GM12878 (cell line): ENCODE data around the gene FGGY. TPM values are rescaled to one million over a fixed set of nuclear protein-coding genes. Genes with fewer than 3 reads are reported as not detected.

ENCODE experiments used
- ATAC-seq: fragments of 200-7000 bp; cut with Tn5 transposase; 3 replicates; pipeline ENCODE4 v1.9.1; 2020; ENCODE audit warnings: mild to moderate bottlenecking, moderate library complexity
- BruUV-seq: library from RNA; stranded (reverse); fragments of 400-500 nt; replicated peaks from 2 replicates; lab custom pipeline; 2021; lab: Mats Ljungman, UMichigan
- CTCF ChIA-PET: fragments of 300-600 bp; sonication (Branson Sonifier 250); formaldehyde crosslinking; extraction: SDS; loops from one replicate; lab custom pipeline; 2021; ENCODE audit warnings: inconsistent platforms; lab: Yijun Ruan, JAX
- POLR2A ChIA-PET: fragments of 350-600 bp; formaldehyde crosslinking; extraction: SDS; loops from one replicate; lab custom pipeline; 2021; ENCODE audit warnings: inconsistent platforms; lab: Charles Lee
- RAD21 ChIA-PET: fragments of 300-600 bp; sonication (Branson Sonifier 250); formaldehyde crosslinking; loops from one replicate; lab custom pipeline; 2023; ENCODE audit warnings: antibody characterized with exemption; ENCODE audit not compliant: unreplicated experiment; lab: Charles Lee
- SMC1A ChIA-PET: fragments of 300-600 bp; sonication (Branson Sonifier 250); formaldehyde crosslinking; loops from one replicate; lab custom pipeline; 2023; ENCODE audit not compliant: unreplicated experiment, uncharacterized antibody; lab: Charles Lee
- DNase-seq: peaks from one replicate; pipeline ENCODE4 v3.0.0-alpha.2; 2011; ENCODE audit warnings: low read depth, low spot score
- FAIRE-seq: peaks from 3 replicates; lab custom pipeline; 2011; peaks lifted over from hg19 to GRCh38; lab: Jason Lieb, UNC
- H2AFZ ChIP-seq: 2 replicates; pipeline ENCODE4 v1.6.0; 2011; ENCODE audit warnings: low read depth, low read length, control low read depth; ENCODE audit not compliant: control insufficient read depth
- H3K27ac ChIP-seq: 2 replicates; pipeline ENCODE4 v1.5.1; 2011; ENCODE audit warnings: control low read depth; ENCODE audit not compliant: control insufficient read depth, insufficient read depth
- H3K27me3 ChIP-seq, 2 experiments: replicated peaks in 1 of 2; 2 replicates each; pipeline versions ENCODE4 v1.6.0 to v1.6.1; 2011; ENCODE audit warnings: low read length in 1 of 2; ENCODE audit not compliant: control insufficient read depth in 2 of 2, insufficient read depth in 2 of 2
- H3K36me3 ChIP-seq, 2 experiments: 2 replicates each; pipeline ENCODE4 v1.5.1; 2011; ENCODE audit warnings: low read length in 1 of 2; ENCODE audit not compliant: control insufficient read depth in 2 of 2, insufficient read depth in 2 of 2
- H3K4me1 ChIP-seq: 2 replicates; pipeline ENCODE4 v1.6.1; 2011; ENCODE audit warnings: mild to moderate bottlenecking, low read length, moderate library complexity, mixed read lengths; ENCODE audit not compliant: control insufficient read depth, insufficient read depth
- H3K4me2 ChIP-seq: 2 replicates; pipeline ENCODE4 v1.6.0; 2011; ENCODE audit warnings: control low read depth; ENCODE audit not compliant: control insufficient read depth, insufficient read depth
- H3K4me3 ChIP-seq: fragments of 200-600 bp; sonication (generic); 2 replicates; pipeline ENCODE4 v1.5.1; 2016
- H3K79me2 ChIP-seq: 2 replicates; pipeline ENCODE4 v1.6.0; 2011; ENCODE audit warnings: low read length; ENCODE audit not compliant: control insufficient read depth, insufficient read depth
- H3K9ac ChIP-seq: 2 replicates; pipeline ENCODE4 v1.8.0; 2011; ENCODE audit warnings: low read length, control low read depth, mixed read lengths; ENCODE audit not compliant: control insufficient read depth, insufficient read depth
- H3K9me3 ChIP-seq: replicated peaks from 3 replicates; pipeline ENCODE4 v1.5.1; 2011; ENCODE audit warnings: mild to moderate bottlenecking, low read length; ENCODE audit not compliant: control insufficient read depth, insufficient read depth
- H4K20me1 ChIP-seq: 2 replicates; pipeline ENCODE4 v1.6.0; 2011; ENCODE audit not compliant: control insufficient read depth, insufficient read depth
- CBFB ChIP-seq: IDR thresholded peaks from 2 replicates; pipeline ENCODE4 v1.6.1; 2016; ENCODE audit warnings: antibody characterized with exemption, low read depth
- CBX5 ChIP-seq: sonication (generic); IDR thresholded peaks from 2 replicates; pipeline ENCODE4 v1.6.1; 2016; ENCODE audit warnings: low read depth, moderate library complexity, mild to moderate bottlenecking, inconsistent platforms
- EED ChIP-seq: sonication (generic); IDR thresholded peaks from 2 replicates; pipeline ENCODE4 v1.6.1; 2016; ENCODE audit warnings: antibody characterized with exemption, low read depth
- EZH2 ChIP-seq: IDR thresholded peaks from 2 replicates; pipeline ENCODE4 v1.6.1; 2012; ENCODE audit warnings: low read depth, mild to moderate bottlenecking, control low read depth, inconsistent platforms, low read length, borderline replicate concordance; ENCODE audit not compliant: control insufficient read depth
- GABPA ChIP-seq: IDR thresholded peaks from 2 replicates; pipeline ENCODE4 v1.6.1; 2014; ENCODE audit warnings: antibody characterized with exemption, low read depth, mild to moderate bottlenecking, inconsistent platforms
- POLR2AphosphoS5 ChIP-seq: IDR thresholded peaks from 2 replicates; pipeline ENCODE4 v1.6.1; 2011; ENCODE audit warnings: mild to moderate bottlenecking, low read length, inconsistent platforms
- TCF12 ChIP-seq: IDR thresholded peaks from 2 replicates; pipeline ENCODE4 v1.6.1; 2011; ENCODE audit warnings: low read depth, mild to moderate bottlenecking, low read length
- WGBS: methylation state at CpG from one replicate; pipeline ENCODE4 v1.1.6; 2016; ENCODE audit warnings: low lambda C conversion rate; ENCODE audit not compliant: insufficient replicate concordance, insufficient coverage; ENCODE audit errors: missing lambda C conversion rate; 5-methylcytosine and 5-hydroxymethylcytosine counted together
- in situ Hi-C: fragments of 300-500 bp; cut with MboI; formaldehyde crosslinking; loops from 9 replicates; pipeline ENCODE4 v1.14.3; 2018; ENCODE audit warnings: mixed read lengths
- intact Hi-C: fragments of 100-400 bp; cut with micrococcal nuclease; formaldehyde crosslinking; loops from one replicate; pipeline ENCODE4 v1.14.2; 2022; ENCODE audit not compliant: unreplicated experiment
- polyA plus RNA-seq, 11 experiments: library from polyadenylated mRNA; depleted of rRNA in 4 of 11; unstranded in 6 of 11; stranded (reverse) in 5 of 11; fragments of >200 nt; fragmentation: Nextera tagmentation in 4 of 11; fragmentation: Illumina TruSeq in 1 of 11; extraction: Ambion mirVana in 4 of 11; extraction: Trizol in 1 of 11; gene quantifications; 1 replicate in 1 of 11; 2 replicates in 10 of 11; pipeline versions ENCODE4 v1.2.1 to v1.2.3, GENCODE V29; 2011 to 2016; ENCODE audit warnings: inconsistent platforms in 2 of 11, missing spikeins in 2 of 11, low read depth in 1 of 11
- total RNA-seq, 4 experiments: library from RNA; depleted of rRNA in 3 of 4; stranded (reverse); fragments of >200 nt in 3 of 4; fragmentation: Illumina TruSeq in 1 of 4; extraction: Trizol in 1 of 4; gene quantifications; 2 replicates each; pipeline versions ENCODE4 v1.2.1 to v1.2.3, GENCODE V29; 2013 to 2021
- TF ChIP-seq, protein P1 (sequence below): fragments of 450-650 bp; formaldehyde crosslinking; IDR thresholded peaks from 2 replicates; pipeline ENCODE4 v1.4.0; 2020; ENCODE audit warnings: mild to moderate bottlenecking, moderate library complexity
- TF ChIP-seq, protein P2 (sequence below): fragments of 150-350 bp; IDR thresholded peaks from 2 replicates; pipeline ENCODE4 v1.6.1; 2014; ENCODE audit warnings: mild to moderate bottlenecking, low read depth, low read length

Gene FGGY
- total and polyA plus RNA-seq, 10 of the 15 experiments (the other 5 are each of a cell fraction or from before 2014, with no cell fraction given): 6.2 to 11.9 (median 7.5) TPM

DNA sequence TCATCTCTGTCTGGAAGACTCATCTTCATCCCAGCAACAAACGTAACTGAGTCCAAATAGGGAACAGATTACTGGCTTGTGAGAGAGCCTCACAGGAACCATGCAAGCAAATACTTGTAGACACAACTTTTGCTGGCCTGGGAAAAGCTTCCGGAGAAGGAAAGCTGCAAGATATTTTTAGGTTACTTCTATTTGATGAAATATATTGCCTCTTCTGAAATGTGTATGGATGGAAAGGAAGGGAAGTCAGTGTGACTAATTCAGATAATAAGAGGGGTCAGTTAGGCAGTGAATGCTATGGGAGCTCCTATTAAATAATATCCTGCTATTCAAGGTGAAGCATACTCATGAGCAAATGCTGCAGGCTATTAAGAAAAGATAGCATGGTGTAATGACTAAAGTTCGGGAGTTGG is 20.4 kb upstream of the FGGY start:
- ChIA-PET CTCF (interaction anchor here (0.6 to 1.9 kb wide), 2 partner anchors 15 to 73 kb away, joined by 3 to 5 read pairs; no protein-coding TSS in a partner anchor), RAD21 (no interaction called here), SMC1A (interaction anchor here (0.8 to 2.2 kb wide), 4 partner anchors 9 to 83 kb away, joined by 3 to 7 read pairs (median 4); no protein-coding TSS in a partner anchor), POLR2A (interaction anchor here (0.6 to 1.5 kb wide), 3 partner anchors 175 to 503 kb away, joined by 3 to 4 read pairs (median 3); no protein-coding TSS in a partner anchor)
- WGBS: 76% methylated on average over 3 of the region's 3 CpGs
- Histone ChIP-seq H3K9me3 (no peaks in the 10 kb centered on the region), H3K27ac (no peak overlapping the region), H3K4me1 (no peaks in the 10 kb centered on the region; the same call in 1 of the 2 replicates), H3K36me3 (no peaks in the 10 kb centered on the region), H3K27me3 (no peaks in the 10 kb centered on the region), H3K4me3 (no peak overlapping the region), H3K9ac (no peak overlapping the region), H3K79me2 (no peaks in the 10 kb centered on the region), H4K20me1 (no peaks in the 10 kb centered on the region), H2AFZ (no peak overlapping the region), H3K4me2 (no peak overlapping the region)
- TF ChIP-seq, protein P1, sequence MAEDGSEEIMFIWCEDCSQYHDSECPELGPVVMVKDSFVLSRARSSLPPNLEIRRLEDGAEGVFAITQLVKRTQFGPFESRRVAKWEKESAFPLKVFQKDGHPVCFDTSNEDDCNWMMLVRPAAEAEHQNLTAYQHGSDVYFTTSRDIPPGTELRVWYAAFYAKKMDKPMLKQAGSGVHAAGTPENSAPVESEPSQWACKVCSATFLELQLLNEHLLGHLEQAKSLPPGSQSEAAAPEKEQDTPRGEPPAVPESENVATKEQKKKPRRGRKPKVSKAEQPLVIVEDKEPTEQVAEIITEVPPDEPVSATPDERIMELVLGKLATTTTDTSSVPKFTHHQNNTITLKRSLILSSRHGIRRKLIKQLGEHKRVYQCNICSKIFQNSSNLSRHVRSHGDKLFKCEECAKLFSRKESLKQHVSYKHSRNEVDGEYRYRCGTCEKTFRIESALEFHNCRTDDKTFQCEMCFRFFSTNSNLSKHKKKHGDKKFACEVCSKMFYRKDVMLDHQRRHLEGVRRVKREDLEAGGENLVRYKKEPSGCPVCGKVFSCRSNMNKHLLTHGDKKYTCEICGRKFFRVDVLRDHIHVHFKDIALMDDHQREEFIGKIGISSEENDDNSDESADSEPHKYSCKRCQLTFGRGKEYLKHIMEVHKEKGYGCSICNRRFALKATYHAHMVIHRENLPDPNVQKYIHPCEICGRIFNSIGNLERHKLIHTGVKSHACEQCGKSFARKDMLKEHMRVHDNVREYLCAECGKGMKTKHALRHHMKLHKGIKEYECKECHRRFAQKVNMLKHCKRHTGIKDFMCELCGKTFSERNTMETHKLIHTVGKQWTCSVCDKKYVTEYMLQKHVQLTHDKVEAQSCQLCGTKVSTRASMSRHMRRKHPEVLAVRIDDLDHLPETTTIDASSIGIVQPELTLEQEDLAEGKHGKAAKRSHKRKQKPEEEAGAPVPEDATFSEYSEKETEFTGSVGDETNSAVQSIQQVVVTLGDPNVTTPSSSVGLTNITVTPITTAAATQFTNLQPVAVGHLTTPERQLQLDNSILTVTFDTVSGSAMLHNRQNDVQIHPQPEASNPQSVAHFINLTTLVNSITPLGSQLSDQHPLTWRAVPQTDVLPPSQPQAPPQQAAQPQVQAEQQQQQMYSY (CRISPR knock-in tag): no peak
- TF ChIP-seq TCF12 (no peak), EZH2 (no peak), GABPA (no peak), CBFB (no peak), EED (no peak), CBX5 (no peak), POLR2AphosphoS5 (no peak)
- TF ChIP-seq, protein P2, sequence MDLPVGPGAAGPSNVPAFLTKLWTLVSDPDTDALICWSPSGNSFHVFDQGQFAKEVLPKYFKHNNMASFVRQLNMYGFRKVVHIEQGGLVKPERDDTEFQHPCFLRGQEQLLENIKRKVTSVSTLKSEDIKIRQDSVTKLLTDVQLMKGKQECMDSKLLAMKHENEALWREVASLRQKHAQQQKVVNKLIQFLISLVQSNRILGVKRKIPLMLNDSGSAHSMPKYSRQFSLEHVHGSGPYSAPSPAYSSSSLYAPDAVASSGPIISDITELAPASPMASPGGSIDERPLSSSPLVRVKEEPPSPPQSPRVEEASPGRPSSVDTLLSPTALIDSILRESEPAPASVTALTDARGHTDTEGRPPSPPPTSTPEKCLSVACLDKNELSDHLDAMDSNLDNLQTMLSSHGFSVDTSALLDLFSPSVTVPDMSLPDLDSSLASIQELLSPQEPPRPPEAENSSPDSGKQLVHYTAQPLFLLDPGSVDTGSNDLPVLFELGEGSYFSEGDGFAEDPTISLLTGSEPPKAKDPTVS: no peak
- intact Hi-C loops: no loop called here
- FAIRE-seq (no peak), ATAC-seq (no peak), DNase-seq (no peak)
- in situ Hi-C loops: no loop called here
- no TSS peak for BruUV-seq
